ENCODE measurements around the gene PSME1. TPM values are rescaled to one million over a fixed set of nuclear protein-coding genes. Genes with fewer than 3 reads are reported as not detected.

The PSME1 gene
- total and polyA plus RNA-seq, 2 of the 13 experiments (the other 11 are each of a cell fraction or from before 2014, with no cell fraction given): 159 to 608 TPM

- peak; percentile 14 for ATAC-seq
- ChIA-PET CTCF (ENCODE audit: low intra/inter-chr PET ratio, low total read pairs) (no interaction called here), POLR2A (interaction anchor here (0.9 to 22.7 kb wide), 10 partner anchors 3 to 90 kb away, joined by 3 to 977 read pairs (median 13); partner anchors contain the start of genes CHMP4A, DCAF11, EMC9 and FITM1)
- Histone ChIP-seq H2AFZ (ENCODE audit: low read length) (no peak overlapping the region), H4K20me1 (ENCODE audit: insufficient read depth, low read length) (no peaks in the 10 kb centered on the region), H3K4me3 (replicated peaks in 1 of 3; ENCODE audit: insufficient read depth in 1 of 3, low read depth in 2 of 3, low read length in 3 of 3) (no peak overlapping the region), H3K27ac (ENCODE audit: extremely low read length, insufficient read depth, low read length) (no peak overlapping the region), H3K9me3 (ENCODE audit: low read length) (no peaks in the 10 kb centered on the region), H3K9ac (ENCODE audit: insufficient read depth, low read depth, low read length) (no peak overlapping the region), H3K36me3 (replicated peaks in 1 of 2; ENCODE audit: control insufficient read depth in 1 of 2, insufficient read depth in 2 of 2, low read length in 2 of 2) (peaks cover 44 to 49% of the 10 kb centered on the region in 2 experiments), H3K4me2 (ENCODE audit: low read depth, low read length) (no peak overlapping the region), H3K4me1 (ENCODE audit: insufficient read depth, low read length) (peaks cover 5% of the 10 kb centered on the region; the same call in 1 of the 2 replicates), H3K79me2 (ENCODE audit: insufficient read depth, low read length) (no peaks in the 10 kb centered on the region), H3K27me3 (ENCODE audit: control insufficient read depth in 1 of 2, insufficient read depth in 2 of 2, low read length in 2 of 2) (no peaks in the 10 kb centered on the region)
- no peak for DNase-seq (ENCODE audit: low spot score)
- peak; percentile 8; the same call in 1 of the 2 replicates for TF ChIP-seq PHF8 (CRISPR knock-in tag; IDR thresholded peaks at IDR 0.05)
- no peak for TF ChIP-seq ZNF136 (CRISPR knock-in tag; IDR thresholded peaks at IDR 0.05; ENCODE audit: low read depth)
- no peak for TF ChIP-seq ZNF20 (CRISPR knock-in tag; IDR thresholded peaks at IDR 0.05)
- TF ChIP-seq CEBPG (CRISPR knock-in tag; IDR thresholded peaks at IDR 0.05): no peak
- TF ChIP-seq GABPB1 (CRISPR knock-in tag; IDR thresholded peaks at IDR 0.05): no peak
- TF ChIP-seq GZF1 (CRISPR knock-in tag; IDR thresholded peaks at IDR 0.05): 0 out of 2 replicates have a peak, but pooled peaks have one; percentile 28
- TF ChIP-seq POLR2AphosphoS2 (IDR thresholded peaks at IDR 0.05; ENCODE audit: low read depth, low read length): peak; percentile 66; the same call in 1 of the 2 replicates
- TF ChIP-seq KLF13 (CRISPR knock-in tag; IDR thresholded peaks at IDR 0.05): 0 out of 2 replicates have a peak, but pooled peaks have one; percentile 11
- TF ChIP-seq, protein P1, sequence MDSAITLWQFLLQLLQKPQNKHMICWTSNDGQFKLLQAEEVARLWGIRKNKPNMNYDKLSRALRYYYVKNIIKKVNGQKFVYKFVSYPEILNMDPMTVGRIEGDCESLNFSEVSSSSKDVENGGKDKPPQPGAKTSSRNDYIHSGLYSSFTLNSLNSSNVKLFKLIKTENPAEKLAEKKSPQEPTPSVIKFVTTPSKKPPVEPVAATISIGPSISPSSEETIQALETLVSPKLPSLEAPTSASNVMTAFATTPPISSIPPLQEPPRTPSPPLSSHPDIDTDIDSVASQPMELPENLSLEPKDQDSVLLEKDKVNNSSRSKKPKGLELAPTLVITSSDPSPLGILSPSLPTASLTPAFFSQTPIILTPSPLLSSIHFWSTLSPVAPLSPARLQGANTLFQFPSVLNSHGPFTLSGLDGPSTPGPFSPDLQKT (CRISPR knock-in tag; IDR thresholded peaks at IDR 0.05; ENCODE audit: borderline replicate concordance): no peak
- TF ChIP-seq, protein P2, sequence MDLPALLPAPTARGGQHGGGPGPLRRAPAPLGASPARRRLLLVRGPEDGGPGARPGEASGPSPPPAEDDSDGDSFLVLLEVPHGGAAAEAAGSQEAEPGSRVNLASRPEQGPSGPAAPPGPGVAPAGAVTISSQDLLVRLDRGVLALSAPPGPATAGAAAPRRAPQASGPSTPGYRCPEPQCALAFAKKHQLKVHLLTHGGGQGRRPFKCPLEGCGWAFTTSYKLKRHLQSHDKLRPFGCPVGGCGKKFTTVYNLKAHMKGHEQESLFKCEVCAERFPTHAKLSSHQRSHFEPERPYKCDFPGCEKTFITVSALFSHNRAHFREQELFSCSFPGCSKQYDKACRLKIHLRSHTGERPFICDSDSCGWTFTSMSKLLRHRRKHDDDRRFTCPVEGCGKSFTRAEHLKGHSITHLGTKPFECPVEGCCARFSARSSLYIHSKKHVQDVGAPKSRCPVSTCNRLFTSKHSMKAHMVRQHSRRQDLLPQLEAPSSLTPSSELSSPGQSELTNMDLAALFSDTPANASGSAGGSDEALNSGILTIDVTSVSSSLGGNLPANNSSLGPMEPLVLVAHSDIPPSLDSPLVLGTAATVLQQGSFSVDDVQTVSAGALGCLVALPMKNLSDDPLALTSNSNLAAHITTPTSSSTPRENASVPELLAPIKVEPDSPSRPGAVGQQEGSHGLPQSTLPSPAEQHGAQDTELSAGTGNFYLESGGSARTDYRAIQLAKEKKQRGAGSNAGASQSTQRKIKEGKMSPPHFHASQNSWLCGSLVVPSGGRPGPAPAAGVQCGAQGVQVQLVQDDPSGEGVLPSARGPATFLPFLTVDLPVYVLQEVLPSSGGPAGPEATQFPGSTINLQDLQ (CRISPR knock-in tag; IDR thresholded peaks at IDR 0.05): 0 out of 2 replicates have a peak, but pooled peaks have one; percentile 21
- no peak for TF ChIP-seq HOXA7 (CRISPR knock-in tag; IDR thresholded peaks at IDR 0.05)
- peak; percentile 27; the same call in 1 of the 2 replicates for TF ChIP-seq POLR2AphosphoS5 (IDR thresholded peaks at IDR 0.05; ENCODE audit: low read depth, low read length)
- 0 out of 2 replicates have a peak, but pooled peaks have one; percentile 33 for TF ChIP-seq ZNF746 (CRISPR knock-in tag; IDR thresholded peaks at IDR 0.05)
- whole genome bisulfite sequencing (ENCODE audit: low lambda C conversion rate): 95% methylated on average over 9 of the region's 9 CpGs
- intact Hi-C loops (cut with micrococcal nuclease; ENCODE audit: unreplicated experiment) (no loop called here), in situ Hi-C loops (cut with HindIII; ENCODE audit: extremely low pct_ligation_motif_present, low pct_unique_long_range_greater_than_20kb) (loop anchor here (25.0 kb wide), 1 partner anchor 1536 kb away; the partner anchor contains the start of genes ABHD4 and DAD1)
- no peak for FAIRE-seq
- no TSS peak for BruUV-seq (replicated peaks)
These were observed 12.3 kb upstream of the PSME1 start for GRCh38 chr14:24123424-24124417.

All from HepG2 (cell line).